ENCODE results near the gene DNM3.

DNA sequence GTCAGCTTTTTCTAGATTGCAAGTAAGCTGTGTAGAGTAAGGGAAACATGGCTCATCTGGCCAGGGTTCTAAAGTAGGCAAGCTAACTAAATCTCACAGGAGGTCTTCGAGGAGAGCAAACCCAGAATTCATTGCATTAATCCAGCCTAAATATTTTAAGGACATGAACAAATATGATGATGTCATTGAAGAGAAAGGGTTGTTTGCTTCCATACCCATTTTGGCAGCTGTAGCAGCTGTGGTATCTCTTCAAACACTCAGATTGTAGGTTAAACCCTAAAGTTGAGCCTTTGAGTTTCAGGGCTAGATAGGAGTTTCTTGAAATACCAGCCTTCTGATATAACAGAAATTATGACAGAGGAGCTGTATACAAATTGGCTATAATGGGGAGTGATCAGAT, 378.7 kb downstream of the DNM3 start:
- TF ChIP-seq POLR2A (IDR thresholded peaks at IDR 0.05), result no peak
- TF ChIP-seq, protein P1, sequence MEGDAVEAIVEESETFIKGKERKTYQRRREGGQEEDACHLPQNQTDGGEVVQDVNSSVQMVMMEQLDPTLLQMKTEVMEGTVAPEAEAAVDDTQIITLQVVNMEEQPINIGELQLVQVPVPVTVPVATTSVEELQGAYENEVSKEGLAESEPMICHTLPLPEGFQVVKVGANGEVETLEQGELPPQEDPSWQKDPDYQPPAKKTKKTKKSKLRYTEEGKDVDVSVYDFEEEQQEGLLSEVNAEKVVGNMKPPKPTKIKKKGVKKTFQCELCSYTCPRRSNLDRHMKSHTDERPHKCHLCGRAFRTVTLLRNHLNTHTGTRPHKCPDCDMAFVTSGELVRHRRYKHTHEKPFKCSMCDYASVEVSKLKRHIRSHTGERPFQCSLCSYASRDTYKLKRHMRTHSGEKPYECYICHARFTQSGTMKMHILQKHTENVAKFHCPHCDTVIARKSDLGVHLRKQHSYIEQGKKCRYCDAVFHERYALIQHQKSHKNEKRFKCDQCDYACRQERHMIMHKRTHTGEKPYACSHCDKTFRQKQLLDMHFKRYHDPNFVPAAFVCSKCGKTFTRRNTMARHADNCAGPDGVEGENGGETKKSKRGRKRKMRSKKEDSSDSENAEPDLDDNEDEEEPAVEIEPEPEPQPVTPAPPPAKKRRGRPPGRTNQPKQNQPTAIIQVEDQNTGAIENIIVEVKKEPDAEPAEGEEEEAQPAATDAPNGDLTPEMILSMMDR (IDR thresholded peaks at IDR 0.05), result no peak

Data from lower leg skin (tissue), 3 donors.